ENCODE results near the gene SIGLEC6. TPM values are rescaled to one million over a fixed set of nuclear protein-coding genes. Genes with fewer than 3 reads are reported as not detected.
"Not testable (repeated sequence)": the region's sequence is repeated elsewhere in the genome, so short reads cannot be mapped to it uniquely, and the experiment has no call there.

SIGLEC6 gene
- total RNA-seq, 1 donor from 2014 or later = 1.6 TPM

DNA sequence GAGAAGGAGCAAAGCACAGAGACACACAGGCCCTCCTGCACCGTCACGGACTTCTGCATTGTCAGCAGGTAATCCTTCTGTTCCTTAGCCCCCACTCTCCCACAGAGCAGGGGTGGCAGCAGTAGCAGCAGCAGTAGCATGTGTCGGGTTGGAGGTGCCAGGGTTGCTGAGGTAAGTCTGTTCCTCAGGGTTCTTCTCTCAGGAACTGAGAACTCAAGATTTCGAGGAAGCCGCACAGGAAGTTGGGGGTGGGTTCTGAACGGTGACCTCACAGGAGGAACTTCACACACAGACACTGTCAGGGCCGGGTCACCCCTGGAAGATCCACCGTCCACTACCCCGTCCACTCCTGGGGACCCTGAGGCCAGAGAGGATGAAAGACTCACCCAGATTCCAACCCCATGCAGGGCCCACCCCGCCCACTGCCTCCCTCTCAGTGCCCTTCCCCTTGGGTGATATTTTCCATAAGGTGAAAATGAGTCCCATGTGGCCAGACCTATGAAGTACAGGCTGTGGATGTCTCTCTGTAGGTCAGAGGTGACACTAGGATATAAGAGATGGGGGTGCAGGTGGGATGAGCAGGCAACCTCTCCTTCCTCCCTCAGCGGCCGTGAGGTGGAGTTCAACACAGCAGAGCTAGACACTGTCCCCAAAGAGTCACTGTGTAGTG is 29.7 kb downstream of the SIGLEC6 start, which contains the start of gene SIGLEC12:
TSS of gene SIGLEC12 (minus strand) at position 207 of the 670 bp plus-strand sequence. CDS start at position 140, 67 bp downstream.
- no peak within 1 kb of the TSS for H3K9ac ChIP-seq (ENCODE audit: low read depth in 1 of 3, low read length in 3 of 3)
- H3K4me3 ChIP-seq (ENCODE audit: low read length in 3 of 3) = no peak within 1 kb of the TSS
- H3K36me3 ChIP-seq (ENCODE audit: control insufficient read depth in 3 of 3, insufficient read depth in 3 of 3, low read length in 3 of 3) = no peaks in the 10 kb centered on the region
- no peak within 1 kb of the TSS for H3K27ac ChIP-seq (ENCODE audit: low read depth, low read length)
- no peaks in the 10 kb centered on the region for H3K9me3 ChIP-seq (ENCODE audit: control insufficient read depth in 3 of 3, low read length in 3 of 3)
- H3K4me1 ChIP-seq (ENCODE audit: control insufficient read depth in 3 of 3, insufficient read depth in 3 of 3, low read length in 3 of 3) = no peaks in the 10 kb centered on the region
- peaks cover 0 to 7% (median 7%) of the 10 kb centered on the region in 3 donors for H3K27me3 ChIP-seq (ENCODE audit: control insufficient read depth in 3 of 3, insufficient read depth in 3 of 3, low read length in 3 of 3)

DNA sequence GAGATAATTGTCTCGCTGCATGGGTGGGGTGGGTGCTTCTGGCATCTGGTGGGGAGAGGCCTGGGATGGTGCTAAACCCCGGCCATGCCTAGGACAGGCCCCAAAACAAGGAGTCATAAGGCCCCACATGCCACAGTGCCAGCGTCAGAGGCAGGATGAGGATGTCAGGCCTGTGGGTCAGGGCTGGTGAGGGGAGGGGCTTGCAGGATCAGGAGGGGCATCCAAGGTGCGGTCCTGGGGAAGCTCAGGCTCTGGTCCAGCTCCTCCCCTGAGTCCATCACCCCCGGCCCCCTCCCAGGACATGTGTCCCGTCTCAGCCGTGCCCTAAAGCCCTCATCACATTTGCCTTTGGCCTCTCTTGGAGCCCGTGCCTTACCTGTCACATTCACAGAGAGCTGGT is 30.5 kb downstream of the SIGLEC6 start:
- H3K36me3 ChIP-seq (ENCODE audit: control insufficient read depth in 3 of 3, insufficient read depth in 3 of 3, low read length in 3 of 3); H3K9ac ChIP-seq (ENCODE audit: low read depth in 1 of 3, low read length in 3 of 3); H3K4me3 ChIP-seq (ENCODE audit: low read length in 3 of 3); H3K4me1 ChIP-seq (ENCODE audit: control insufficient read depth in 3 of 3, insufficient read depth in 3 of 3, low read length in 3 of 3); H3K27ac ChIP-seq (ENCODE audit: low read depth, low read length); H3K27me3 ChIP-seq (ENCODE audit: control insufficient read depth in 3 of 3, insufficient read depth in 3 of 3, low read length in 3 of 3); H3K9me3 ChIP-seq (ENCODE audit: control insufficient read depth in 3 of 3, low read length in 3 of 3): not testable (repeated sequence)

DNA sequence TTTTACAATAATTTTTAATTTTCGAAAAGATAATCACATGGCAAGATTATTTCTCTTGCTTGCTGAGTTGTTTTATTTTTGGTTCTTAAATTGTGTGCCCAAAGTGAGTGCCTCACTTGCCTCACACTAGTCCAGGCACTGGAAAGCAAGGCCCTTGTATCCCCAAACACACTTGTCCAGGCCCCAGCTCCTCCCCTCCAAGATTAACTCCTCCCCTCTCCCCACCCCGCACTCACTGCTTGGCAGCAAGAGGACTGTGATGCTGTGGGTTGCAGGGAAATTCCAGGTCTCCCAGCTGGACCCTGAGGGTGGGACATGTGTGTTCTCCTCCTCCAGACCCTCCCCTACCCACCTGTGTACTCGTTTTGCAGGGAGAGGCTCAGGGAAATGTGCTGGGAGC is 33.8 kb downstream of the SIGLEC6 start:
- no peak overlapping the region for H3K4me3 ChIP-seq (ENCODE audit: low read length in 3 of 3)
- H3K4me1 ChIP-seq (ENCODE audit: control insufficient read depth in 3 of 3, insufficient read depth in 3 of 3, low read length in 3 of 3) = no peaks in the 10 kb centered on the region

DNA sequence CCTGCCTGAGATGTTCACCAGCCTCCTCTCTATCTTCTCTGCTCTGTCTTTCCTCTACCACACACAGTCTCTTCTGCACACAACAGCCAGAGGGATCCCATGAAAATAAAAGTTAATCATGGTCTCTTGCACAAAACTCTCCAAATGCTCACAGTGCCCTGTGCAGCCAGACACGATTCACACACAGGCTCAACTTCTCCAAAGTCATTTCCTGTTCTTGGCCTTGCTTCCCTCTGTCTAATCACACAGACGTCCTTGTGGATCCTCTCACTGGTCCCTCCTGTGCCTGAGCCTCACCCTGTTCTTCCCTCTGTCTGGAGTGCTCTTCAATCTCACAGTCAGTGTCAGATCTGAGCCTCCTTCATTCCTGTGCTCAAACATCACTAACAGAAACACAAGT is 37.7 kb downstream of the SIGLEC6 start:
- Histone ChIP-seq H3K9ac (ENCODE audit: low read depth in 1 of 3, low read length in 3 of 3) (no peak overlapping the region), H3K36me3 (ENCODE audit: control insufficient read depth in 3 of 3, insufficient read depth in 3 of 3, low read length in 3 of 3) (no peaks in the 10 kb centered on the region), H3K27ac (ENCODE audit: low read depth, low read length) (no peak overlapping the region), H3K4me1 (ENCODE audit: control insufficient read depth in 3 of 3, insufficient read depth in 3 of 3, low read length in 3 of 3) (no peaks in the 10 kb centered on the region), H3K4me3 (ENCODE audit: low read length in 3 of 3) (no peak overlapping the region), H3K9me3 (ENCODE audit: control insufficient read depth in 3 of 3, low read length in 3 of 3) (peaks cover 0 to 5% (median 0%) of the 10 kb centered on the region in 3 donors), H3K27me3 (ENCODE audit: control insufficient read depth in 3 of 3, insufficient read depth in 3 of 3, low read length in 3 of 3) (peaks cover 0 to 2% (median 2%) of the 10 kb centered on the region in 3 donors)

More for the DNA sequence above, 33.8 kb downstream of the SIGLEC6 start:
- H3K27ac ChIP-seq (ENCODE audit: low read depth, low read length) = no peak overlapping the region
- H3K9me3 ChIP-seq (ENCODE audit: control insufficient read depth in 3 of 3, low read length in 3 of 3) = peaks cover 0 to 2% (median 0%) of the 10 kb centered on the region in 3 donors
- no peak overlapping the region for H3K9ac ChIP-seq (ENCODE audit: low read depth in 1 of 3, low read length in 3 of 3)
- H3K36me3 ChIP-seq (ENCODE audit: control insufficient read depth in 3 of 3, insufficient read depth in 3 of 3, low read length in 3 of 3) = no peaks in the 10 kb centered on the region
- H3K27me3 ChIP-seq (ENCODE audit: control insufficient read depth in 3 of 3, insufficient read depth in 3 of 3, low read length in 3 of 3) = peaks cover 0 to 10% (median 7%) of the 10 kb centered on the region in 3 donors

DNA sequence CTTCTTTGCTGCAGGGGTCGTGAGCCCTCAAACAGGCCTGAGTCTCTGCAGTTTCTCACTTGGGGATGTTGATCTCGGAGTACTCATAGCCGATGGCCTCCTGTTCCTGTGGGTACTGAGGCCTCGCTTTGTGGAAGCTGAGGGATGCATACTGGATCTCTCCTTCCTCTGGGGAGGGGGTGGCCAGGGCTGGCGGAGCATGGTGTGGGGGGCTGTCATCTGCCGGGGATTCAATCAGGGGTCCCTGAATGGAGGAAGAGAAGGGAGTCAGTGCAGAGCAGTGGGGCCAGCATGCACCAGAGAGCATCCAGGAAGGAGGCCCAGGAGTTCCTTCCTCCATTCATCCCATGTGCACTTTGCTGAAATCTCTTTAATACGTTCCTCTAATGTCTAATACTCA is 39.9 kb downstream of the SIGLEC6 start:
- Histone ChIP-seq H3K4me1 (ENCODE audit: control insufficient read depth in 3 of 3, insufficient read depth in 3 of 3, low read length in 3 of 3) (no peaks in the 10 kb centered on the region), H3K4me3 (ENCODE audit: low read length in 3 of 3) (no peak overlapping the region), H3K9me3 (ENCODE audit: control insufficient read depth in 3 of 3, low read length in 3 of 3) (peaks cover 0 to 5% (median 0%) of the 10 kb centered on the region in 3 donors), H3K27me3 (ENCODE audit: control insufficient read depth in 3 of 3, insufficient read depth in 3 of 3, low read length in 3 of 3) (peaks cover 0 to 2% (median 2%) of the 10 kb centered on the region in 3 donors), H3K27ac (ENCODE audit: low read depth, low read length) (no peak overlapping the region), H3K36me3 (ENCODE audit: control insufficient read depth in 3 of 3, insufficient read depth in 3 of 3, low read length in 3 of 3) (no peaks in the 10 kb centered on the region), H3K9ac (ENCODE audit: low read depth in 1 of 3, low read length in 3 of 3) (no peak overlapping the region)

DNA sequence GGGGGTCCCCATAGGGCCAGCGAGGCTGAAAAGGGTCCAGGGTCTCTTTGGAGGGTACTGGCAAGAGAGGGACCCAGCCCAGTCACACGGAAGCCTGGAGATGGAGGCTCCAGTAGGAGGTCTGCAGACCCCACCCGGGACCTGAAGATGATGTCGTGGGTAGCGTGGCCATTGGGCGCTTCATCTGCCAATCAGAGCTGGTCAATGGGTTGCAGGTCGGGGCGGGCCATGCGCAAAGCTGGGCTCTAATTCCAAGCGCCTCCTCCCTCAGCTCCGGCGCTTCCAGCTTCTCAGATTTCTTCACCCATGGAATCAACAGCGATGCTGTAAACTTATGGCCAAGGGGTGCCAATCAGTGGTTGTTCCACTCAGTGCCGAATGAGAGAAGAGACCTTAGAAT is 40.8 kb downstream of the SIGLEC6 start:
- no peaks in the 10 kb centered on the region for H3K36me3 ChIP-seq (ENCODE audit: control insufficient read depth in 3 of 3, insufficient read depth in 3 of 3, low read length in 3 of 3)
- no peak overlapping the region for H3K27ac ChIP-seq (ENCODE audit: low read depth, low read length)
- H3K9ac ChIP-seq (ENCODE audit: low read depth in 1 of 3, low read length in 3 of 3) = no peak overlapping the region
- no peaks in the 10 kb centered on the region for H3K4me1 ChIP-seq (ENCODE audit: control insufficient read depth in 3 of 3, insufficient read depth in 3 of 3, low read length in 3 of 3)
- peaks cover 0 to 5% (median 0%) of the 10 kb centered on the region in 3 donors for H3K9me3 ChIP-seq (ENCODE audit: control insufficient read depth in 3 of 3, low read length in 3 of 3)
- H3K4me3 ChIP-seq (ENCODE audit: low read length in 3 of 3) = no peak overlapping the region
- peaks cover 2 to 5% (median 2%) of the 10 kb centered on the region in 3 donors for H3K27me3 ChIP-seq (ENCODE audit: control insufficient read depth in 3 of 3, insufficient read depth in 3 of 3, low read length in 3 of 3)

DNA sequence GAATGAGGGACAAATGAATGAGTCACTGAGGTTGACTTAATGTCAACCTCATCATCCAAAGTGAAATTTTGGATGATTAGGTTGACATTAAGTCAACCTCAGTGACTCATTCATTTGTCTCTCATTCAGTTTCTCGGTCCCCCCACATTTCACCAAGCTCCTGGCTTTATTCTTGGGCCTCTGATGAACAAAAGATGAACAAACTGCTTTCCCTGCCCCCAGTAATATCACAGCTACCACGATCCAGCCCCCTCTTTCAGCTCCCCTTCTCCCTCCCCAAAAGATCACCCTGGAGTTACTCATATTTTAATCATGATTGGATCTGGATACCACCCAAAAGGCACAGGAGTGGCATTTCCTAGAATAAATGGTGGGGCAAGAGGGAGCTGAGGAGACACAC is 42.4 kb downstream of the SIGLEC6 start:
- Histone ChIP-seq H3K4me3 (ENCODE audit: low read length in 3 of 3) (no peak overlapping the region), H3K9me3 (ENCODE audit: control insufficient read depth in 3 of 3, low read length in 3 of 3) (peaks cover 0 to 5% (median 0%) of the 10 kb centered on the region in 3 donors), H3K36me3 (ENCODE audit: control insufficient read depth in 3 of 3, insufficient read depth in 3 of 3, low read length in 3 of 3) (no peaks in the 10 kb centered on the region), H3K27ac (ENCODE audit: low read depth, low read length) (no peak overlapping the region), H3K9ac (ENCODE audit: low read depth in 1 of 3, low read length in 3 of 3) (no peak overlapping the region), H3K4me1 (ENCODE audit: control insufficient read depth in 3 of 3, insufficient read depth in 3 of 3, low read length in 3 of 3) (no peaks in the 10 kb centered on the region), H3K27me3 (ENCODE audit: control insufficient read depth in 3 of 3, insufficient read depth in 3 of 3, low read length in 3 of 3) (peaks cover 0 to 10% (median 2%) of the 10 kb centered on the region in 3 donors)

DNA sequence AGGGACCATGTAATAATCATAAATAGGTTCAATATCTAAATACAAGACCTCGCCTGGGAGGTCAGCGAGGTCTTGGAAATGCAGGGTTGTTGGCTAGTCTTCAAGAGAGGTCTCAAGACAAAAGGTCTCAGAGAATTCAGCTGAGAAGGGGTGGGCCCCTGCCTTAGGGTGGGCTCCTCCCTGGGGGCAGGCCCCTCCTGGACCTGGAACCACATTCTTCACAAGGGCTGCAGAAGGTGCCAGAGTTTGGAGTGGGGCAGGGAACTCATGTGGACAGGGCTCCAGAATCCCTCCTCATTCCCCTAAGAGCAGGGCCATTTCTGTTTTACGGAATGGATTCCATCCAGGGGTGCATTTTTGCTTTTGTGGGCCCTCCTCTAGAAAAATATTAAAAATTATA is 43.0 kb downstream of the SIGLEC6 start:
- Histone ChIP-seq H3K4me3 (ENCODE audit: low read length in 3 of 3) (no peak overlapping the region), H3K36me3 (ENCODE audit: control insufficient read depth in 3 of 3, insufficient read depth in 3 of 3, low read length in 3 of 3) (no peaks in the 10 kb centered on the region), H3K4me1 (ENCODE audit: control insufficient read depth in 3 of 3, insufficient read depth in 3 of 3, low read length in 3 of 3) (no peaks in the 10 kb centered on the region), H3K9me3 (ENCODE audit: control insufficient read depth in 3 of 3, low read length in 3 of 3) (peaks cover 0 to 5% (median 0%) of the 10 kb centered on the region in 3 donors), H3K27ac (ENCODE audit: low read depth, low read length) (no peak overlapping the region), H3K9ac (ENCODE audit: low read depth in 1 of 3, low read length in 3 of 3) (no peak overlapping the region), H3K27me3 (ENCODE audit: control insufficient read depth in 3 of 3, insufficient read depth in 3 of 3, low read length in 3 of 3) (peaks cover 0 to 10% (median 2%) of the 10 kb centered on the region in 3 donors)

DNA sequence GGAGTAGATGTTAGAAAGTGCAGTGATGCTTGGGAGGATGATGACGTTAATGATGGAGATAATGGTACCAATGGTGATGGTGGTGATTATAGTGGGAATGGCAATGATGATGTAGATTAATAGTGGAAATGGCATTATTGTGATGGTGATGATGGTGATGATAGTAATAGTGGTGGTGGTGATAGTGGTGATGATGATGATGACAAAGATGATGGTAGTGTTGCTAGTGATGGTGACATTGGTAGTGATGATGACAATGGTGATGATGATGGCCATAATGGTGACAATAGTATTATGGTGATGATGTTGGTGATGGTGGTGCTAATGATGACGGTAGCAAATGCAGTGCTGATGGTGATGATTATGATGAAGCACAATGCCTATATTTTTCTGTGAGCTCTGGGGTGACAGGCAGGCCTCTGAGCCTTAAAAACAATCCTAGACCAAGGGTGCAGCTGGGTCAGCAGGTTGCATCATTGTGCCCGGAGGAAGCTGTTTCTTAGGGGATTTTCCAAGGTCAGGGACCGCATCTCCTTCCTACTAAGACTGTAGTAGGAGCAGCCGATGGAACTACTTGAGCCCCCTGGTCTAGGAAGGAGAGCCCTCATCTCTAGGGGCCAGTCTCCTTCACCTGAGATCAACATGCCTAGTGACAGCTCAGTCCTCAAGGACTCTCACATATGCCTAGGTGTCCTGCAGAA is 45.4 kb downstream of the SIGLEC6 start:
- Histone ChIP-seq H3K9me3 (ENCODE audit: control insufficient read depth in 3 of 3, low read length in 3 of 3) (peaks cover 0 to 3% (median 0%) of the 10 kb centered on the region in 3 donors), H3K9ac (ENCODE audit: low read depth in 1 of 3, low read length in 3 of 3) (no peak overlapping the region), H3K4me1 (ENCODE audit: control insufficient read depth in 3 of 3, insufficient read depth in 3 of 3, low read length in 3 of 3) (no peaks in the 10 kb centered on the region), H3K27ac (ENCODE audit: low read depth, low read length) (no peak overlapping the region), H3K27me3 (ENCODE audit: control insufficient read depth in 3 of 3, insufficient read depth in 3 of 3, low read length in 3 of 3) (peaks cover 2 to 13% (median 6%) of the 10 kb centered on the region in 3 donors), H3K36me3 (ENCODE audit: control insufficient read depth in 3 of 3, insufficient read depth in 3 of 3, low read length in 3 of 3) (no peaks in the 10 kb centered on the region), H3K4me3 (ENCODE audit: low read length in 3 of 3) (no peak overlapping the region)

DNA sequence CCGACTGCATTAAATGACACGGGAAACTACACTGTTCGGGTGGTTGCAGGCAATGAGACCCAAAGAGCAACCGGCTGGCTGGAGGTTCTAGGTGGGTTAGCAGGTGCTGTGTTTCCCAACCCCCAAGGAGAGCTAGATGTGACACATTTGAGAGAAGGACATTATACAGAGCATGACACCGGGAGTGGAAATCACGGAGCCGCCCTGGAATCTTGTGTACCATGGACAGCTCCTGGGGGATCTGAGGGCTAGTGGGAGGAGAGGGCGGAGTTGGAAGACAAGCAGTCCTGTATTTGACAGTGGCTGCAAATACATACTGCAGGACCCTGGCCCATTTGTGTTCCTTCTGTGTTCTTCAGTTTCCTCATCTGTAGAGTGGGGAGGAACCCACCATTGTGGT is 50.9 kb downstream of the SIGLEC6 start:
- Histone ChIP-seq H3K36me3 (ENCODE audit: control insufficient read depth in 3 of 3, insufficient read depth in 3 of 3, low read length in 3 of 3) (no peaks in the 10 kb centered on the region), H3K4me1 (ENCODE audit: control insufficient read depth in 3 of 3, insufficient read depth in 3 of 3, low read length in 3 of 3) (no peaks in the 10 kb centered on the region), H3K27ac (ENCODE audit: low read depth, low read length) (no peak overlapping the region), H3K4me3 (ENCODE audit: low read length in 3 of 3) (no peak overlapping the region), H3K9me3 (ENCODE audit: control insufficient read depth in 3 of 3, low read length in 3 of 3) (peaks cover 0 to 3% (median 0%) of the 10 kb centered on the region in 3 donors), H3K27me3 (ENCODE audit: control insufficient read depth in 3 of 3, insufficient read depth in 3 of 3, low read length in 3 of 3) (peaks cover 7 to 11% (median 7%) of the 10 kb centered on the region in 3 donors), H3K9ac (ENCODE audit: low read depth in 1 of 3, low read length in 3 of 3) (no peak overlapping the region)

All from skeletal muscle tissue (tissue), 4 donors.